SKM-1 (cell line): Measurements from ENCODE around the gene RAB3IL1.
A peak's percentile ranks its signal among the peaks of the same experiment; 100 is the strongest.
"Not testable (repeated sequence)": the region's sequence is repeated elsewhere in the genome, so short reads cannot be mapped to it uniquely, and the experiment has no call there.

Experiments used
- DNase-seq: peaks from one replicate; lab custom pipeline; 2025; ENCODE audit not compliant: unreplicated experiment; lab: John Stamatoyannopoulos, UW

RAB3IL1 gene

DNA sequence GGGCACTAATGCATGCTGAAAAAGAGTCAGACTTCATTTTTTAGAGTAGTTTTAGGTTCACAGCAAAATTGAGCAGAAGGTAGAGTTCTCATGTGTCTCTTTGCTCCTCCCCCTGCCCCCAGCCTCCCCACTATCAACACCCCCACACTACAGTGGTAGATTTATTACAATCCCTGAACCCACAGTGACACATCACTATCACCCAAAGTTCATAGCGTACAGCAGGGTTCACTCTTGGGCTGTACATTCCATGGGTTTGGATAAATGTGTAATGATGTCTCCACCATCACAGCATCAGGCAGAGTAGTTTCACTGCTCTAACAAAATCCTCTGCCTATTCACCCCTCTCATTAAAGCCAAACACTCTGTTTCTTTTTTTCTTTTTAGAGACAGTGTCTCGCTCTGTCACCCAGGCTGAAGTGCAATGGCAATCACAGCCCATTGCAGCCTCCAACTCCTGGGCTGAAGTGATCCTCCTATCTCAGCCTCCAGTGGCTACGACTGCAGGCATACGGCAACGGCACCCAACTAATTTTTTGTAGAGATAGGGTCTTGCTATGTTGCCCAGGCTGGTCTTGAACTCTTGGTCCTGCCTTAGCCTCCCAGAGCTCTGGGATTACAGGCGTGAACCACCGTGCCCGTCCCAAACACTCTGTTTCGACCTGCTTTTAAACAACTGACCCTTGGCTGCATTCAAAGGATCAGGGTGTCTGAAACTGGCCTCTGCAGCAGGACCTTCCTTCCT, 36.9 kb upstream of the RAB3IL1 start:
- no peak for DNase-seq

DNA sequence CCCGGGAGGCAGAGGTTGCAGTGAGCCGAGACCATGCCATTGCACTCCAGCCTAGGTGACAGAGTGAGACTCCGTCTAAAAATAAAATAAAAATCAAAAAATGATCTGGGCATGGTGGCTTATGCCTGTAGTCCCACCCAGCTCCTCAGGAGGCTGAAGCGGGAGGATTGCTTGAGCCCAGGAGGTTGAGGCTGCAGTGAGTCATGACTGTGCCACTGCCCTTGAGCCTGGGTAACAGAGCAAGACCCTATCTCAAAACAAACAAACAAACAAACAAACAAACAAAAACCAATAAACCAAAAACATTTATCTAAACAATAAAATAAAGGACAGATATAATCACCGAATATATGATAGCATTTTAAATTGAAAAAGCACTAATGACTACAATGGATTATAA, 36.3 kb upstream of the RAB3IL1 start:
- not testable (repeated sequence) for DNase-seq

- DNase-seq, result no peak
Observed at GRCh38 chr11:61952882-61953281, 35.5 kb upstream of the RAB3IL1 start.

GRCh38 chr11:61951484-61952135, 34.2 kb upstream of the RAB3IL1 start:
- no peak for DNase-seq

DNA sequence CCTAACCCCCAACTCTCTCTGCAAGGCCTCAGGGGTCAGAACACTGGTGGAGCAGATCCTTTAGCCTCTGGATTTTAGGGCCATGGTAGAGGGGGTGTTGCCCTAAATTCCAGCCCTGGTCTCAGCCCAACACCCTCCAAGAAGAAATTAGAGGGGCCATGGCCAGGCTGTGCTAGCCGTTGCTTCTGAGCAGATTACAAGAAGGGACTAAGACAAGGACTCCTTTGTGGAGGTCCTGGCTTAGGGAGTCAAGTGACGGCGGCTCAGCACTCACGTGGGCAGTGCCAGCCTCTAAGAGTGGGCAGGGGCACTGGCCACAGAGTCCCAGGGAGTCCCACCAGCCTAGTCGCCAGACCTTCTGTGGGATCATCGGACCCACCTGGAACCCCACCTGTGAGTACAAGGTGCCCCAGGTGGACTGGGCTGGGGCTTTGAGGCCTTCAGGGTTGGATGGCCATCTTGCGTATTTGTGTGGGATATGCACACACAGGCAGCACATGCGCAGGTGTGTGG, 32.7 kb upstream of the RAB3IL1 start, which contains the start of gene BEST1:
TSS of gene BEST1 (plus strand) at position 317 of the 513 bp plus-strand sequence. CDS start 1,456 bp downstream, outside the sequence.
- DNase-seq, result no peak

DNA sequence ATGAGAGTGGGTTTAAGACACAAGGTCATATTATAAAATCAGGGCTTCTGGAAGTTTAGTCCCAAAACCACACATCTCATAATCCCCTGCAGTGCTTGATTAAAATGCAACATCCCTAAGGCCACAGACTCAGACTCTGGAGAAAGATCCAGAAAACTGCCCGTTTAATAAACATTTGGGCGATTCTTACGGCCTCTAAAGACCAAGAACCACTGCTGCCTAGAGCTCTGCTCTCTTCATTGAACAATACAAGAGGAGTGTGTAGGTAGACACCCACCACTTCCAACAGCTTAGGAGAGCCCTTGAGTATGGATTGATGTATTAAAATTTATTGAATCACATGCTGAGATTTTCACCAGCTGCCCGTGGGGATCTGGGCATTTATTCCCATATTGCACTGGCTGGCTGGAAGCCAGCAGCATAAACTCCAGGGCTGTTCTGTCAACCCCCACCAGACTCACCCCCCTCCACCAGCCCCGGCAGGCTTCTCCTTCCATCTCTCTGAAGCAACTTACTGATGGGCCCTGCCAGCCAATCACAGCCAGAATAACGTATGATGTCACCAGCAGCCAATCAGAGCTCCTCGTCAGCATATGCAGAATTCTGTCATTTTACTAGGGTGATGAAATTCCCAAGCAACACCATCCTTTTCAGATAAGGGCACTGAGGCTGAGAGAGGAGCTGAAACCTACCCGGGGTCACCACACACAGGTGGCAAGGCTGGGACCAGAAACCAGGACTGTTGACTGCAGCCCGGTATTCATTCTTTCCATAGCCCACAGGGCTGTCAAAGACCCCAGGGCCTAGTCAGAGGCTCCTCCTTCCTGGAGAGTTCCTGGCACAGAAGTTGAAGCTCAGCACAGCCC, 32.0 kb upstream of the RAB3IL1 start:
- peak; percentile 54 for DNase-seq

GRCh38 chr11:61948505-61948904, 31.1 kb upstream of the RAB3IL1 start:
- no peak for DNase-seq

DNA sequence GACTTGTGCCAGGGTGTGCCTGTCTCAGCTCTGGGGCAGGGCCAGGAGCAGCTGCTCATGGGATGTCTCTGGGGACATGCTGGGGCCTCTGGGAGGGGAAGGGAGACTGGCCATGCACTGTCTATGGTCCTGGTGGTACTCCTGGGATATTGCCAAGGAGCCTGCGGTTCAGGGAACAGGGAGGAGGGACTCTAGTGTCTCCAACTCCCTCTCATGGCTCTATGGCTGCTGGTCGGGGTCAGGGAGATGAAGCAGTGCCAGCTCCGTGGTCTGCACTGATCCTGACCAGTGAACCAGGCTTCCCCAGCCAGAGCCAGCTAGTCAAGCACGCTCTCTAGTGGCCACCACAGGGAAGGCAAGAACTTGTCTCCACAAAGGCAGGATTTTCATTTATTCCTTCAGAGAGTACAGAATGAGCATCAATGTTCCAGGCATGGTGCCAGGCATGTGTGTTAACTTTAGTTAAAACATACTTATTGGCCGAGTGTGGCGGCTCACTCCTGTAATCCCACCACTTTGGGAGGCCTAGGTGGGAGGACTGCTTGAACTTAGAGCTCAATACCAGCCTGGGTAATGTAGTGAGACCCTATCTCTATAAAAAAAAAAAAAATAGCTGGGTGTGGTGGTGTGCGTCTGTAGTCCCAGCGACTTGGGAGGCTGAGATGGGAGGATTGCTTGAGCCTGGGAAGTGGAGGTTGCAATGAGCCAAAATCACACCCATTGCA, 30.3 kb upstream of the RAB3IL1 start:
- peak; percentile 62 for DNase-seq

GRCh38 chr11:61946894-61947293, 29.5 kb upstream of the RAB3IL1 start:
- no peak for DNase-seq

DNA sequence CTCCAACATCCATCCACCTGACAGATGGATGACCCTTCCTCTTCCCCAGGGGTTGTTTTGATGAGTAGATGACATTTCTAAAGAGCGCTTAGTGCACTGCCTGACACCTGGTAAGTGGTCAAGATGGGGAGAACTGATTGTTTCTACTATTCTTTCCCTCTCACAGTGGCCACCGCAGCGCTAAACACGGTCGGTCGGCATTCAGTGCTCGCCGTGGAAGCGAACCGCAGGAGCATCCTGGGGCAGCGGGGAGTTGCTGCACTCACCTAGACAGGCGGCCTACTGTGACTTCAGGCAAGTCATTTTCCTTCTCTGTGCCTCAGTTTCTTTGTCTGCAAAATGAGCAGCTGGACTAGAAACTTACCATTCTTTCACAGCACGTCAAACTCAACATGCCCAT, 27.8 kb upstream of the RAB3IL1 start:
- DNase-seq, result no peak

DNA sequence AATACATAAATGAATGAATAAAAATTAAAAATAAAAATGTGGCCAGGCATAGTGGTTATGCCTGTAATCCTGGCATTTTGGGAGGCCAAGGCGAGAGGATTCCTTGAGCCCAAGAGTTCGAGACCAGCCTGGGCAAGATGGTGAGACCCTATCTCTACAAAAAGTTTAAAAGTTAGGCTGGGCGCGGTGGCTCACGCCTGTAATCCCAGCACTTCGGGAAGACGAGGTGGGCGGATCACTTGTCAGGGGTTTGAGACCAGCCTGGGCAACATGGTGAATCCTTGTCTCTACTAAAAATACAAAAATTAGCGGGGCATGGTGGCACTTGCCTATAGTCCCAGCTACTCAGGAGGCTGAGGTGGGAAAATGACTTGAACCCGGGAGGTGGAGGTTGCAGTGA, 23.1 kb upstream of the RAB3IL1 start:
- no peak for DNase-seq

- no peak for DNase-seq
Observed at GRCh38 chr11:61935861-61936260, 18.5 kb upstream of the RAB3IL1 start.

DNA sequence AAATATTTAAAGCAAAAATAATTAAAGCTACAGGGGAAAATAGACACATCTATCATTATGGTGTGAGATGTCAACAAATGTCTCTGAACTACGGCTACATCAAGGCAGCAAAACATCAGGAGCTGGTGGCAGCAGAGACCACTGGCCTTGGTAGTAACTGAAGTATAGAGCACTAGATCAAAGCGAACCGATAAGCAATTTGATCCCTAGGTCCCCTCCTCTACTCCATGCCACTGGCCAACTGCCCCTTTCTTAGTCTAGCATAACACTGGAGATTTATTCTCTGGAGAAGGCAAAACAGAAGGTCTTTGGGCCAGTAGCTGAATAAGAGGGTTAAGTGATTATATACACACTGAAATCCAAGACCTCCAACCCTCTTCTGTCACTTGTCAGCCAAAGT, 13.6 kb upstream of the RAB3IL1 start:
- no peak for DNase-seq

DNA sequence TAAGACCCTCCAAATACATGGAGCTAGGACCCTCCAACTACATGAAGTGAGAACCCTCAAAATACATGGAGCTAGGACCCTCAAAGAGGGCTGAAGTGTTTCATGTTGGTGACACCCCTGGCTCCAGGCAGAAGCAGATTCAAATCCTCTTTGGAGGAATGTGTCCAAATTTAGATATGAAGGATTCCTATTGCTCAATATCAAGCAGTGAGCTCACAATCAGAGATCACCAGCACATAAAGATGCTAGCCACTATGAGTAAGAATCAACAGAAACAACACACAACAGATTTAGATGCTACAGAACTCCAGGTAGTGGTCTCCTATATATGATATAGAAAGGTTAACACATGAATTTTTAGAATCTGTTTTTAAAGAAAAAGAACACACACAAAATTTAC, 11.2 kb upstream of the RAB3IL1 start:
- DNase-seq, result no peak

- DNase-seq, result no peak
Observed at GRCh38 chr11:61927501-61927900, 10.1 kb upstream of the RAB3IL1 start.

DNA sequence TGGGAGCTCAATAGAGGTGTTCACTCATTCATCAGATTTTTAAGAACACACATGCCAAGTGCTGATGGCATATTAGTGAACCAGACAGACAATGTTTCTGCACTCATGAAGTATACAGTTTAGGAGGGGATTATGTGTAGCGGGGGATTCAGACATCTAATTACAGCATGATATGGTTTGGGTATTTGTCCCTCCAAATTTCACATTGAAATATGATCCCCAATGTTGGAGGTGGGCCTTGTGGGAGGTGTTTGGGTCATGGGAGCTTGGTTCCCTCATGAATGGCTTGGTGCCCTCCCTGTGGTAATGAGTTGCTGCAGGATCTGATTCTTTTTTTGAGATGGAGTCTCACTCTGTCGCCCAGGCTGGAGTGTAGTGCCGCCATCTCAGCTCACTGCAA, 8.9 kb upstream of the RAB3IL1 start:
- no peak for DNase-seq

- no peak for DNase-seq
Observed at GRCh38 chr11:61925736-61926135, 8.4 kb upstream of the RAB3IL1 start.

- DNase-seq, result no peak
Observed at GRCh38 chr11:61924064-61924455, 6.7 kb upstream of the RAB3IL1 start.

GRCh38 chr11:61923166-61924063, 6.0 kb upstream of the RAB3IL1 start:
- DNase-seq, result no peak

DNA sequence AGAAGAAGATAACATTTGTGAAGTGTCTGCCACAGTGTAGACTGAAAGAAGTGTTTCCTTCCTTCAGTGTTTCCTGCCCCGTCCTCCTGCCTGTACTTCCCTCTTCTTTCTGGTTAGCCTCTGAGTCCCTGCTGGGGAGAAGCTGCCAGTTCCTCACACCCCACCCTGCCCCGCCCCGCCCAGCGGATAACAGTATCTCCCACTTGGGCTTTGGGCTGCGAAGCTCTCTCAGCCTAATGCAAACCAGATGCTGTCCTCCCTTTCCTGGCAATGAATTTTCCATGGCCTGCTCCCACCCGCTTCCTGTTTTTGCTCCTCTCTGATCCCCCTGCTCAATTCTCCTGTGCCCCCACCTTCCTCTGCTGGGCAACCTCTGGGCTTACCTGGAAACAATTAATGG, 5.2 kb upstream of the RAB3IL1 start:
- peak; percentile 93 for DNase-seq
